HUES6 (cell line): ENCODE measurements around the gene CASTOR1.
A peak's percentile ranks its signal among the peaks of the same experiment; 100 is the strongest.

Source experiments
- H3K27ac ChIP-seq: 2 replicates; pipeline ENCODE4 v1.7.0; 2013; ENCODE audit warnings: low read depth, mild to moderate bottlenecking, low read length, inconsistent platforms
- H3K27me3 ChIP-seq: 2 replicates; pipeline ENCODE4 v1.6.1; 2013; ENCODE audit warnings: low read length; ENCODE audit not compliant: control insufficient read depth, insufficient read depth
- H3K36me3 ChIP-seq: 2 replicates; pipeline ENCODE4 v1.6.1; 2013; ENCODE audit warnings: low read length; ENCODE audit not compliant: control insufficient read depth, insufficient read depth
- H3K4me1 ChIP-seq: 2 replicates; pipeline ENCODE4 v1.6.1; 2013; ENCODE audit warnings: low read length; ENCODE audit not compliant: control insufficient read depth, insufficient read depth
- H3K4me3 ChIP-seq: 2 replicates; pipeline ENCODE4 v1.5.1; 2013; ENCODE audit warnings: low read depth, low read length
- H3K9ac ChIP-seq: one replicate; pipeline ENCODE4 v1.6.1; 2013; ENCODE audit warnings: mild to moderate bottlenecking, low read length
- H3K9me3 ChIP-seq: 2 replicates; pipeline ENCODE4 v1.6.1; 2013; ENCODE audit warnings: low read depth, low read length; ENCODE audit not compliant: control insufficient read depth, insufficient read depth

CASTOR1 gene

DNA sequence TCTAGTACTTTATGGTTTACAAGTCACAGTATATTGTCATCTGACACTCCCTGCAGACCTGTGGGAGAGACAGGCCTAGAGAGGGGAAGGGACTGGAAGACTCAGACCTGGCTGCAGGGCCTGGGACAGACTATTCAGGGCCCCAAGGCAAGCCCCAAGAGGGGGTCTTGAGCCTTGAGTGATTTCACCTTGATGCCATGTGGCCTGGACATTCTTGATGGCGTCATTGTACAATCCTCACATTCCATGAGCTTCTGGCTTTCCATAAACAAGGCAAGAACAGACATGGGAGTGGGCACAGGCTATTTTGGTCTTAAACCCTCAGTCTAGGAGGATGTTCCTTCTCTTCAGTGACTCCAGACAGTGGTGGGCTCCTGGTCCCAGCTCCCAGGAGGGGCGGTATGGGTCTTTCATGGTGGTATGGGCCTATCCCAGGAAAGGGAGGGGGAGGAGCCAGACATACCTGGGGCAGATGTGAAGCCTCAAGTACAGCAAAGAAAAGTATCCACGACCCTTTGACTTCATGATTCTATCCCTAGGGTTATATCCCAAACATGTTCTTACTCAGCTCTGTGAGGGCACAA is 39.3 kb upstream of the CASTOR1 start:
- Histone ChIP-seq H3K4me1 (peaks cover 22% of the 10 kb centered on the region), H3K9ac (no peak overlapping the region), H3K27ac (no peak overlapping the region), H3K4me3 (no peak overlapping the region), H3K9me3 (no peaks in the 10 kb centered on the region), H3K27me3 (no peaks in the 10 kb centered on the region), H3K36me3 (peaks cover 24% of the 10 kb centered on the region)

DNA sequence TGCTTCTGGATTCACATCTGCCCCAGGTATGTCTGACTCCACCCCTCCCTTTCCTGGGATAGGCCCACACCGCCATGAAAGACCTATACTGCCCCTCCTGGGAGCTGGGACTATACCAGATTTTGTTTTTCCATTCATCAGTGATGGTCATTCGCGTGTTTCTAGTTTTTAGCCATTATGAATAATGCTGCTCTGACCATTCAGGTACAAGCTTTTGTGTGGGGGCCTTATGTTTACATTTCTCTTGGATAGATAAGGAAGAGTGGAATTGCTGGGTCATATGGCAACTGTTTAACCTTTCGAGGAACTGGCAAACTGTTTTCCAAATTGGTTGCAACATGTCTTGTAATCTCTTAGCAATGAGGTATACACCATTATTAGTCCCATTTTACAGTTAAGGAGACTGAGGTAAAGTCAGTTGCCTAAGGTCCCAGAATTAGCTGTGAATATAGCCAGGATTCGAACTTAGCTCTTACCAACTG is 38.6 kb upstream of the CASTOR1 start:
- Histone ChIP-seq H3K4me1 (peaks cover 22% of the 10 kb centered on the region), H3K9ac (no peak overlapping the region), H3K36me3 (peaks cover 17% of the 10 kb centered on the region), H3K27ac (no peak overlapping the region), H3K9me3 (no peaks in the 10 kb centered on the region), H3K4me3 (no peak overlapping the region), H3K27me3 (no peaks in the 10 kb centered on the region)

DNA sequence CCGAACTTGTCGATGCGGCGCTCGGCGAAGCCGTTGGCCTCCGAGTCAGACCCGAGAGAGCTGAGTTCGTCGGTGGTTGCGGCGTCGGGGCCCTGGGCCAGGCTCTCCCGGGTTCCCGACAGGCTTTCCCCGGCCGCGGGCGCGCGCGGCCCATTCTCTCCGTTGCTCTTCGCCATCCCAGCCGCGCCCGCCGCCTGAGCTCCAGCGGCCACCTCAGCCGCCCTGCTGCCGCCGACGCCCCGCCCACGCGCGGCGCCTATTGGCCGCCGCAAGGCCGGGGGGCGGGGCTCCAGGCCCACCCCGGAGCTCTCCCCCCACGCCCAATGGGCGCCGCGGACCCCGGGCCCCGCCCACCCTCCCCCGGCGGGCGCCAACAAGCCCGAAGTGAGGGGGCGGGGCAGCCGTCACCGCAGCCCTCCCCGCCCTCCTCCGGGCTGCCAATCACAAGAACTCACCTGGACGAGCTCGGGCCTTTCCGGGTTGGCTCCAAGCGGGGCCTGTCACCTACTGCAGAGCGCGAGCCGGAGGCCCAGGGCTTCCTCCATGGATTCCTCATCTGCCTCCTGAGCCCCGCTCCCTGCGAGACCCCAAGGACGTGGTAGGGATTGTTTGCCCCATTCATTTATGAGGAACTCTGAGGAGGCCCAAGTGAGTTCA is 37.5 kb upstream of the CASTOR1 start, which contains the start of gene TBC1D10A:
TSS of gene TBC1D10A (minus strand) at position 236 of the 657 bp plus-strand sequence. CDS start at position 176, 60 bp downstream.
- peaks cover 9% of the 10 kb centered on the region for H3K36me3 ChIP-seq
- H3K9me3 ChIP-seq, result no peaks in the 10 kb centered on the region
- H3K27ac ChIP-seq, result no peak within 1 kb of the TSS
- H3K9ac ChIP-seq, result peak within 1 kb of the TSS; percentile 78
- H3K4me1 ChIP-seq, result peaks cover 22% of the 10 kb centered on the region
- peak within 1 kb of the TSS; percentile 94 for H3K4me3 ChIP-seq
- H3K27me3 ChIP-seq, result no peaks in the 10 kb centered on the region

DNA sequence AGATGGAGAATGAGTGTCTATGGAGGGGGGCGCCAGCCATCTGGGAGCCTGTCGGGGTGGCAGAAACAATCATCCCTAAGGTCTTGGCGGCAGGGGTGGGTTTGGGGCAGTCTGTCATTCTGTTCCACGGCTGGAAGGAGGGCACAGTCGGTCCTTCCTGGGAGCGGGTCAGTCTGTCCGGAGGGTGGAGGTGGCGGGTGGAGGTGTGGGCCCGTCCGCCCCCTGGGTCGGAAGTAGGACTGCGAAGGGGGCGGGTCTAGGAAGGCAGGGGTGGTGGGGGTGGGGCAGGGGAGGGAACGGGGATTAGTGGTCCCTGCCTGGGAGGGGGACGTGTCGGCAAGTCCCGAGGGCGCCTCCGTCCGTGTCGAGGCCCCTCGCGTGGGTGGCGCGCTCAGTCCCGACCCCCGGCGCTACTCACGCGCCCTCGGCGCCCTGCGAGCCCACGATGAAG is 37.0 kb upstream of the CASTOR1 start:
- H3K9ac ChIP-seq, result peak overlapping the region; percentile 78
- H3K27ac ChIP-seq, result no peak overlapping the region
- no peaks in the 10 kb centered on the region for H3K27me3 ChIP-seq

DNA sequence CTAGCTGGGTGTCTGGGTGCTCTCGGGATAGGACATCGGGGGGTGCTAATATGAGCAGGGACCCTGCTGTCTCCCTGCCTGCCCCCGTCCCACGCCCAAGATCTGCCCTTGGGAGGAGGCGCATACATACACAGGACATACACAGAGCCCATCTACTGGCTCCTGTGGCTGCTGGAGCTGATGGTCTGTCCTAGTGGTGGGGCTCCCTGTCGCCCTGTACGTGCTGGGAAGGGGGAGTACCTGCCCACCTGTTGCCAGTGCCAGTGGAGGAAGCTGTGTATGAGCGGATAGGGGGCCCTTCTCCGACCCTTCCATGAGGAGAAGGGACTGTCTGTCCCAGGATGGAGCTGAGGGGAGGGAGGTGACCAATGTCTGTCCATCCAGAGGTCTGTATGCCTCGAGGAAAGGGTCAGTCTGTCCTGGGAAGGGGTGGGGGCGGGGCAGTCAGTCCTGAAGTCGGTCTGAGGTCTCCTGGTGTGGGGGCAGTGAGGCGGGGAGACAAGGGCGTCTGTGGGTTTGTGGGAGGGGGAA is 36.5 kb upstream of the CASTOR1 start:
- peaks cover 4% of the 10 kb centered on the region for H3K36me3 ChIP-seq
- no peak overlapping the region for H3K27ac ChIP-seq
- H3K27me3 ChIP-seq, result no peaks in the 10 kb centered on the region
- H3K9me3 ChIP-seq, result no peaks in the 10 kb centered on the region
- peak overlapping the region; percentile 22 for H3K9ac ChIP-seq
- peaks cover 22% of the 10 kb centered on the region for H3K4me1 ChIP-seq
- H3K4me3 ChIP-seq, result peak overlapping the region; percentile 94

More for the DNA sequence above, 37.0 kb upstream of the CASTOR1 start:
- peaks cover 7% of the 10 kb centered on the region for H3K36me3 ChIP-seq
- H3K4me1 ChIP-seq, result peaks cover 22% of the 10 kb centered on the region
- H3K4me3 ChIP-seq, result peak overlapping the region; percentile 94
- H3K9me3 ChIP-seq, result no peaks in the 10 kb centered on the region

DNA sequence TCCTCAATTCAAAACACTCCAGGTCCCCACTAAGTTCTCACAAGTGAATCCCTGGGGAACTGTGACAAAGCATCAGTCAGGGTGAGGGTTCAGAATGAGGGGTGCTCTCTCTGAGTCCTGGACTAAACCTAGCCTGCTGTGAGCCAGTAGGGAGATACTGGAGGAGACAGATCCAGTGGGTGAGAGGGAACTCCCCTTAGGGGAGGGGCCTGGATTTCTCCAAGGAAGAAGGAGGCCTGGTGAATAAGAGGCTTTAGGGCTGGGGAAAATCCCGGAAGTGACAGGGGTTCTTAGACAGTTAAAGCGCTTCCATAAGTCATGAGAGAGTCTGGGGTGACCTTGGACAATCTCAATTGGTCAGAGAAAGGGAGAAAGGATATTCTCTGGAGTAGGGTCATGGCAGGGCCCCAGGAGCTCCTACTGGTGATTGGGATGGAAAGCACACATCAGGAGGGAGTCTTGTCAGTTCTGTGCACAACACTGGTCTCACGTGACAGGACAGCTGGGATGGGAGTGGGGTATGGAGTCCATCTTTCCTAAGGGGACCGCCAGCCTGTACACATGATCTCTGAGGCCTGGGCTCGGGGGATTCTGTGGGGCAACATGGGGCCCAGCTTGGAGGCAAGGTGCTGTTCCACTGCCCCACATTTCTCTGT is 35.9 kb upstream of the CASTOR1 start:
- peak overlapping the region; percentile 94; the same call in 1 of the 2 replicates for H3K4me3 ChIP-seq
- no peaks in the 10 kb centered on the region for H3K27me3 ChIP-seq
- H3K27ac ChIP-seq, result no peak overlapping the region
- H3K9me3 ChIP-seq, result no peaks in the 10 kb centered on the region
- H3K9ac ChIP-seq, result no peak overlapping the region
- no peaks in the 10 kb centered on the region for H3K36me3 ChIP-seq
- H3K4me1 ChIP-seq, result peaks cover 22% of the 10 kb centered on the region

DNA sequence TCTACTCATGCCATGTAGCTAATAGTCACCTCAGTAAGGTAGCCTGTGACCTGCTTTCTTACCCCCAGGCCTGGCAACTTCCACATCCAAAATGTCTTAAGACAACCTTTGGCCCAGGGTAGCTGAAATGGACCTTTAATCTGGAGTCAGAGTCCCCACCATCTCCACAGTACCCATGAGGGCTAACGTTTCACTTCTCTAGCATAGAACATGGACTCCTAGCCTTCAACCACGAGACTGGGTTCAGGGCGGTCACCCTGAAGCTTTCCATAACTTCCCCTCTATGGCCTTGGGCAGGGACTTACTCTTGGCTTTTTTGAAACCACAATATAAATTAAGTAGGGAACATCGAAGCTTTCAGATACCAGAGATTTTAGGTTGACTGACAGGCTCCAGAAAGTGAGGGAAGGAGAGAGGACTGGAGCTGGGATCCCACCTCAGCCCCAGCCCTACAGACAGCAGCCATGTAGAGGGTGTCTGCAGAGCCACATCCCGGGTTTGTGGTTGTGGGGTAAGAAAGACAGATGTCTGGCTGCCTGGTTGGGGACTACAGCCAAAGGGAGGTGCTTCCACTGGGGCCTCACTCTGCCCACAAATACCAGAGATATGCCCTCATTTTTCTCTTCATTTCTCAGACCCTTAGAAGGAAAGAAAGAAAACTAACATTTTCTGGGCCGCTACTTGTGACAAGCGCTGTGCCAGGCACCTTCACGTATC is 34.9 kb upstream of the CASTOR1 start:
- no peak overlapping the region for H3K4me3 ChIP-seq
- H3K27ac ChIP-seq, result no peak overlapping the region
- no peaks in the 10 kb centered on the region for H3K36me3 ChIP-seq
- H3K9me3 ChIP-seq, result no peaks in the 10 kb centered on the region
- H3K27me3 ChIP-seq, result no peaks in the 10 kb centered on the region
- no peak overlapping the region for H3K9ac ChIP-seq
- peaks cover 22% of the 10 kb centered on the region for H3K4me1 ChIP-seq

DNA sequence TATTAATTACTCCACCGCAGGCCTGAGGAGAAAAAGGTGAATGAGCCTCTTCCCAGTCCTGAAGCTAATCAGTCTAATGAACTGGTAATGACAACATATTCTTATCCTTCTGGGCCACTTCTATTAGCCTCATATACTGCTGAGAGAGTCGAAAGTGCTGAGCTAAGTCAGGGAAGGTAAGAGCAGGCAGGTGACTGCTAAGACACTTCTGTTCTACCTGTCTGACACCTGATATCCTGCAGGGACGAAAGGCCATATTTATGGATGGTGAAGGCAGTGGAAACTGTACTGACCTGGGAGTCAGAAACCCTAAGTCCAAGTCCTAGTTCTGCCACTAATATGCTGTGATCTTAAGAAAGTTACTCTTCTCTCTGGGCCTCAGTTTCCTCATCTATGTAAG is 33.9 kb upstream of the CASTOR1 start:
- Histone ChIP-seq H3K27ac (no peak overlapping the region), H3K9ac (no peak overlapping the region), H3K27me3 (no peaks in the 10 kb centered on the region), H3K9me3 (no peaks in the 10 kb centered on the region), H3K4me1 (peaks cover 22% of the 10 kb centered on the region), H3K4me3 (no peak overlapping the region), H3K36me3 (no peaks in the 10 kb centered on the region)

DNA sequence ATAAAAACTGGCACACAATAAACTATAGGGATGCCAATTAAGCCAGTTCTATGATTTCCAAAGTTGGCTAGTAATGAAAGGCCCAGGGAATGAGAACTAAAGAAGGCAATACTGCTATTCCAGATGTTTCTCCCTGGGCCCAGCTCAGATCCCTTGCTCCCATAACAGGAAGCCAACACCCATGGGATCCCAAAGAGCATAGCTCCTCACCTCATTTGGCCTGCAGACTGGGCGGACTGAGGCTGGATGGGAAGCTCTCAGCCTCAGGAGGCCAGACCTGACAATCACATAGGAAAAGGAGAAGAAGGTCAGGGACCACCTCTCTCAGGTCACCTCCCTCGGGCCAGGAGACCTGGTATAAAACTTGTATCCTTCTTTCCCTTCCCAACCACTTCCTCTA is 32.2 kb upstream of the CASTOR1 start:
- H3K9me3 ChIP-seq, result no peaks in the 10 kb centered on the region
- H3K4me3 ChIP-seq, result no peak overlapping the region
- H3K36me3 ChIP-seq, result no peaks in the 10 kb centered on the region
- H3K27ac ChIP-seq, result no peak overlapping the region
- H3K9ac ChIP-seq, result no peak overlapping the region
- H3K4me1 ChIP-seq, result peaks cover 14% of the 10 kb centered on the region
- H3K27me3 ChIP-seq, result no peaks in the 10 kb centered on the region

DNA sequence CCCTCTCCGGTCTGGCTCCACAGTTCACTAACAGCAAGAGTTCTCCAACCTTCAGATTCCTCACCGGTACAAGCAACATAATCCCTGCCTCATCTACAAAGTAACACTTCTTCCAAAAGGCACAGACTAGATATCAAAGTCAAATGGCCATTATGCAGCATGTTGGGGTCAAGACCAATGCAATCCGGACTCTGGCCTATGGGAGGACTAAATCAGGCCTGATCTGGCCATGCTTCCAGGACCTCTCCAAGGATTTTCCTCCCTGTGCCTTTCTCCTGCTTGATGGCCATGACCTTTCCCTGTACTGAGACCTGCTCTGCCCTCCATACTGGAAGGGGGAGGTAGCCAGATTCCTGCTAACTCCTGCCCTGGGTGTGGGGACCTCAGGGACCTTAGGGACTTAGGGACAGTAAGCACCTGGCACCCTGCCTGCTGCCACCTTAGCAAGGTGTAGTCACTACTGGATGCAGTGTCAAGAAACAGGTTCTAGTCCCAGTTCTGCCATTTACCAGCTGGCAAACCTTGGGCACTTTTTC is 30.8 kb upstream of the CASTOR1 start:
- Histone ChIP-seq H3K9ac (no peak overlapping the region), H3K27me3 (no peaks in the 10 kb centered on the region), H3K4me1 (peaks cover 8% of the 10 kb centered on the region), H3K9me3 (no peaks in the 10 kb centered on the region), H3K27ac (no peak overlapping the region), H3K4me3 (no peak overlapping the region), H3K36me3 (no peaks in the 10 kb centered on the region)
